IMR-90 (cell line): ENCODE measurements around the gene BRF1. TPM values are rescaled to one million over a fixed set of nuclear protein-coding genes. Genes with fewer than 3 reads are reported as not detected.

Experiments
- ATAC-seq: fragments of 200-7000 bp; cut with Tn5 transposase; 2 replicates; pipeline ENCODE4 v1.9.1; 2020; ENCODE audit warnings: low read depth, mild to moderate bottlenecking, moderate library complexity
- BruUV-seq: library from RNA; stranded (reverse); fragments of 400-500 nt; replicated peaks from 2 replicates; lab custom pipeline; 2021; lab: Mats Ljungman, UMichigan
- CTCF ChIA-PET: fragments of 300-600 bp; formaldehyde crosslinking; extraction: SDS; loops from one replicate; lab custom pipeline; 2021; ENCODE audit warnings: antibody characterized with exemption; lab: Yijun Ruan, JAX
- POLR2A ChIA-PET: fragments of 300-600 bp; sonication (Branson Sonifier 250); formaldehyde crosslinking; loops from one replicate; lab custom pipeline; 2022; ENCODE audit warnings: antibody characterized with exemption; ENCODE audit not compliant: unreplicated experiment; lab: Charles Lee
- DNase-seq: peaks from one replicate; pipeline ENCODE4 v3.0.0; 2013
- H2AFZ ChIP-seq: replicated peaks from 2 replicates; pipeline ENCODE3; 2013; ENCODE audit warnings: low read length, mild to moderate bottlenecking; ENCODE audit not compliant: poor library complexity
- H2AK5ac ChIP-seq: 2 replicates; pipeline ENCODE4 v1.6.1; 2013; ENCODE audit warnings: low read depth, low read length, inconsistent platforms
- H2AK9ac ChIP-seq: replicated peaks from 2 replicates; pipeline ENCODE3; 2013; ENCODE audit warnings: mild to moderate bottlenecking, low read depth, low read length, moderate library complexity; ENCODE audit not compliant: poor library complexity
- H2BK120ac ChIP-seq: 2 replicates; pipeline ENCODE4 v1.6.1; 2013; ENCODE audit warnings: low read depth, low read length, inconsistent platforms
- H2BK15ac ChIP-seq: 3 replicates; pipeline ENCODE4 v1.6.1; 2013; ENCODE audit warnings: low read depth, low read length, inconsistent platforms
- H2BK20ac ChIP-seq: 2 replicates; pipeline ENCODE4 v1.6.1; 2013; ENCODE audit warnings: low read depth, mild to moderate bottlenecking, inconsistent platforms, low read length, moderate library complexity
- H2BK5ac ChIP-seq: 2 replicates; pipeline ENCODE4 v1.6.1; 2013; ENCODE audit warnings: mild to moderate bottlenecking, low read depth, low read length, inconsistent platforms; ENCODE audit not compliant: poor library complexity, severe bottlenecking
- H3K14ac ChIP-seq: replicated peaks from 2 replicates; pipeline ENCODE4 v1.6.1; 2013; ENCODE audit warnings: low read depth, low read length, inconsistent platforms
- H3K18ac ChIP-seq: 2 replicates; pipeline ENCODE4 v1.6.1; 2013; ENCODE audit warnings: low read depth, low read length, control low read depth
- H3K23ac ChIP-seq: 2 replicates; pipeline ENCODE4 v1.6.1; 2013; ENCODE audit warnings: low read depth, low read length, inconsistent platforms
- H3K27ac ChIP-seq: 2 replicates; pipeline ENCODE4 v1.5.1; 2013; ENCODE audit warnings: mild to moderate bottlenecking, control low read depth, low read length; ENCODE audit not compliant: insufficient read depth
- H3K27me3 ChIP-seq: 2 replicates; pipeline ENCODE4 v1.6.1; 2013; ENCODE audit warnings: low read length; ENCODE audit not compliant: control insufficient read depth, insufficient read depth
- H3K36me3 ChIP-seq: 2 replicates; pipeline ENCODE4 v1.6.1; 2013; ENCODE audit warnings: low read length, mixed read lengths; ENCODE audit not compliant: control insufficient read depth, insufficient read depth
- H3K4ac ChIP-seq: 2 replicates; pipeline ENCODE4 v1.6.1; 2013; ENCODE audit warnings: low read depth, low read length, inconsistent platforms
- H3K4me1 ChIP-seq: 2 replicates; pipeline ENCODE4 v1.6.1; 2013; ENCODE audit warnings: low read length, mixed read lengths; ENCODE audit not compliant: control insufficient read depth, insufficient read depth
- H3K4me2 ChIP-seq: 2 replicates; pipeline ENCODE4 v1.6.1; 2013; ENCODE audit warnings: low read depth, mild to moderate bottlenecking, control low read depth, low read length, moderate library complexity
- H3K4me3 ChIP-seq: 2 replicates; pipeline ENCODE4 v1.5.1; 2013; ENCODE audit warnings: low read depth, mild to moderate bottlenecking, control low read depth, low read length, moderate library complexity; ENCODE audit not compliant: insufficient read depth
- H3K56ac ChIP-seq: 2 replicates; pipeline ENCODE4 v1.6.1; 2013; ENCODE audit warnings: low read length, inconsistent platforms; ENCODE audit not compliant: insufficient read depth; ENCODE audit errors: extremely low read depth
- H3K79me1 ChIP-seq, 2 experiments: 2 replicates each; pipeline ENCODE4 v1.6.1; 2013; ENCODE audit warnings: low read length in 2 of 2, inconsistent platforms in 1 of 2, low read depth in 1 of 2
- H3K9ac ChIP-seq: 2 replicates; pipeline ENCODE4 v1.6.1; 2013; ENCODE audit warnings: low read depth, low read length, control low read depth
- H3K9me1 ChIP-seq: 2 replicates; pipeline ENCODE4 v1.6.1; 2013; ENCODE audit warnings: low read length, inconsistent platforms; ENCODE audit not compliant: insufficient read depth
- H3K9me3 ChIP-seq: 2 replicates; pipeline ENCODE4 v1.6.1; 2013; ENCODE audit warnings: low read length; ENCODE audit not compliant: control insufficient read depth, insufficient read depth
- H4K20me1 ChIP-seq: 2 replicates; pipeline ENCODE4 v1.6.1; 2013; ENCODE audit warnings: low read length, inconsistent platforms; ENCODE audit not compliant: insufficient read depth
- H4K5ac ChIP-seq: 2 replicates; pipeline ENCODE4 v1.6.1; 2013; ENCODE audit warnings: mild to moderate bottlenecking, low read depth, low read length, control low read depth
- H4K8ac ChIP-seq, 2 experiments: 2 replicates each; pipeline ENCODE4 v1.6.1; 2013; ENCODE audit warnings: low read depth in 2 of 2, low read length in 2 of 2, control low read depth in 1 of 2, inconsistent platforms in 1 of 2
- H4K91ac ChIP-seq: 2 replicates; pipeline ENCODE4 v1.6.1; 2013; ENCODE audit warnings: low read depth, low read length, inconsistent platforms; ENCODE audit not compliant: insufficient read depth
- BHLHE40 ChIP-seq: fragments of 150-350 bp; IDR thresholded peaks from 2 replicates; pipeline ENCODE4 v1.6.1; 2016; ENCODE audit warnings: mild to moderate bottlenecking, low read depth, low read length
- CEBPB ChIP-seq: IDR thresholded peaks from 2 replicates; pipeline ENCODE4 v1.6.1; 2012; ENCODE audit warnings: low read depth, low read length, improper control_type of control experiment
- CHD1 ChIP-seq: IDR thresholded peaks from 2 replicates; pipeline ENCODE4 v1.6.1; 2012; ENCODE audit warnings: low read depth, low read length, improper control_type of control experiment
- CTCF ChIP-seq: conservative IDR thresholded peaks from 2 replicates; pipeline ENCODE4 v1.5.1; 2012; ENCODE audit warnings: mild to moderate bottlenecking, low read depth, low read length, improper control_type of control experiment
- FOS ChIP-seq: fragments of 150-350 bp; IDR thresholded peaks from 2 replicates; pipeline ENCODE4 v1.6.1; 2016; ENCODE audit warnings: low read depth, low read length
- MAFK ChIP-seq: IDR thresholded peaks from 2 replicates; pipeline ENCODE4 v1.6.1; 2012; ENCODE audit warnings: low read depth, low read length, improper control_type of control experiment
- MAZ ChIP-seq: IDR thresholded peaks from 2 replicates; pipeline ENCODE4 v1.6.1; 2012; ENCODE audit warnings: low read depth, mild to moderate bottlenecking, low read length, improper control_type of control experiment, moderate library complexity, borderline replicate concordance
- MXI1 ChIP-seq: IDR thresholded peaks from 2 replicates; pipeline ENCODE4 v1.6.1; 2012; ENCODE audit warnings: low read depth, mild to moderate bottlenecking, low read length, moderate library complexity, borderline replicate concordance
- NFE2L2 ChIP-seq: fragments of 150-350 bp; IDR thresholded peaks from 2 replicates; pipeline ENCODE4 v1.6.1; 2016; ENCODE audit warnings: low read depth, mild to moderate bottlenecking, low read length
- POLR2A ChIP-seq: IDR thresholded peaks from 2 replicates; pipeline ENCODE4 v1.6.1; 2012; ENCODE audit warnings: mild to moderate bottlenecking, low read depth, low read length
- RAD21 ChIP-seq: IDR thresholded peaks from 2 replicates; pipeline ENCODE4 v1.6.1; 2012; ENCODE audit warnings: low read length, improper control_type of control experiment
- RCOR1 ChIP-seq: IDR thresholded peaks from 2 replicates; pipeline ENCODE4 v1.6.1; 2012; ENCODE audit warnings: mild to moderate bottlenecking, low read length, improper control_type of control experiment; ENCODE audit not compliant: insufficient replicate concordance
- RFX5 ChIP-seq: IDR thresholded peaks from 2 replicates; pipeline ENCODE4 v1.8.0; 2012; ENCODE audit warnings: low read depth, mild to moderate bottlenecking, low read length, moderate library complexity
- SMC3 ChIP-seq: fragments of 150-350 bp; IDR thresholded peaks from 2 replicates; pipeline ENCODE4 v1.6.1; 2016; ENCODE audit warnings: low read depth, mild to moderate bottlenecking, antibody characterized with exemption, low read length, moderate library complexity
- USF2 ChIP-seq: fragments of 150-350 bp; IDR thresholded peaks from 2 replicates; pipeline ENCODE4 v1.6.1; 2017; ENCODE audit warnings: mild to moderate bottlenecking, antibody characterized with exemption, low read length, low read depth
- WGBS, 2 experiments: methylation state at CpG; one replicate each; pipeline versions ENCODE4 v1.1.5 to v1.1.7; 2013; ENCODE audit warnings: missing lambda C conversion rate in 2 of 2; ENCODE audit not compliant: insufficient read length in 1 of 2; ENCODE audit errors: extremely low coverage in 2 of 2; 5-methylcytosine and 5-hydroxymethylcytosine counted together
- dilution Hi-C: fragments of 300-500 bp; cut with HindIII; formaldehyde crosslinking; loops from one replicate; pipeline ENCODE4 v1.14.3; 2018; ENCODE audit warnings: low sequenced_read_pairs; ENCODE audit not compliant: unreplicated experiment
- in situ Hi-C: fragments of 300-500 bp; cut with MboI; formaldehyde crosslinking; loops from 3 replicates; pipeline ENCODE4 v1.14.3; 2019; ENCODE audit warnings: low sequenced_read_pairs, inconsistent platforms, mixed read lengths
- intact Hi-C: fragments of 100-400 bp; cut with micrococcal nuclease; formaldehyde crosslinking; loops from 2 replicates; pipeline ENCODE4 v1.10.0; 2022
- polyA plus RNA-seq, 3 experiments: library from polyadenylated mRNA; depleted of rRNA; stranded (reverse); fragments of >200 nt; gene quantifications; 2 replicates each; pipeline ENCODE4 v1.2.3, GENCODE V29; 2012; ENCODE audit warnings: low replicate concordance in 1 of 3
- total RNA-seq: library from RNA; depleted of rRNA; stranded (reverse); fragments of >200 nt; gene quantifications from 2 replicates; pipeline ENCODE4 v1.2.3, GENCODE V29; 2012

Gene BRF1
- total and polyA plus RNA-seq, 2 of the 4 experiments (the other 2 are of a cell fraction) = 12.4 to 16.7 TPM

GRCh38 chr14:105307052-105307727, 6.4 kb upstream of the BRF1 start:
- CTCF ChIA-PET = no interaction called here
- intact Hi-C loops = no loop called here

More at GRCh38 chr14:105307052-105307727, 6.4 kb upstream of the BRF1 start:
- ATAC-seq (no peak), DNase-seq (no peak)
- in situ Hi-C loops = no loop called here
- no peak overlapping the region for H3K27ac ChIP-seq
- dilution Hi-C loops = no loop called here
- no peaks in the 10 kb centered on the region for H3K9me3 ChIP-seq
- H4K20me1 ChIP-seq = no peaks in the 10 kb centered on the region
- no peak overlapping the region for H2BK15ac ChIP-seq
- TF ChIP-seq BHLHE40 = no peak
- TF ChIP-seq RFX5 = no peak
- no peak for TF ChIP-seq CEBPB
- no peak for TF ChIP-seq FOS
- TF ChIP-seq POLR2A = no peak
- TF ChIP-seq CTCF = no peak
- no peak for TF ChIP-seq MXI1
- TF ChIP-seq NFE2L2 = no peak
- TF ChIP-seq CHD1 = no peak
- no peak for TF ChIP-seq RAD21
- no peak for TF ChIP-seq MAZ
- no peak for TF ChIP-seq USF2
- TF ChIP-seq MAFK = no peak
- no peak for TF ChIP-seq SMC3
- no peak for TF ChIP-seq RCOR1
- no peak overlapping the region for H2BK20ac ChIP-seq
- no peak overlapping the region for H4K8ac ChIP-seq
- no peak overlapping the region for H2BK5ac ChIP-seq
- H2AK5ac ChIP-seq = no peak overlapping the region
- no peak overlapping the region for H3K9ac ChIP-seq
- H3K18ac ChIP-seq = no peak overlapping the region
- no peak overlapping the region for H3K56ac ChIP-seq
- H3K23ac ChIP-seq = no peak overlapping the region
- H2BK120ac ChIP-seq = no peak overlapping the region
- H3K4ac ChIP-seq = no peak overlapping the region
- no peaks in the 10 kb centered on the region for H3K4me1 ChIP-seq
- H3K36me3 ChIP-seq = no peaks in the 10 kb centered on the region
- H3K27me3 ChIP-seq = no peaks in the 10 kb centered on the region
- H3K9me1 ChIP-seq = no peaks in the 10 kb centered on the region; the same call in 1 of the 2 replicates
- no TSS peak for BruUV-seq
- H4K5ac ChIP-seq = no peak overlapping the region
- no peak overlapping the region for H3K4me2 ChIP-seq
- WGBS, 2 experiments = 38% methylated on average over 3 of the region's 4 CpGs; no CpG with 5 or more reads in 1 of the 2 experiments
- H3K4me3 ChIP-seq = no peak overlapping the region
- no peaks in the 10 kb centered on the region; a peak in 1 of 4 replicates for H3K79me1 ChIP-seq
- H2AFZ ChIP-seq = no peak overlapping the region
- no peak overlapping the region for H3K14ac ChIP-seq
- H2AK9ac ChIP-seq = no peak overlapping the region
- POLR2A ChIA-PET = no interaction called here
- H4K91ac ChIP-seq = no peak overlapping the region
